Nephron (organoid): ENCODE data around the gene ADGRB3.
A peak's percentile ranks its signal among the peaks of the same experiment; 100 is the strongest.

Experiments used
- H3K27ac Mint-ChIP-seq, 3 experiments: 2 replicates each; pipeline ENCODE4 v1.8.0; 2020; ENCODE audit warnings: mixed read lengths in 3 of 3, mild to moderate bottlenecking in 2 of 3, moderate library complexity in 1 of 3
- H3K27me3 Mint-ChIP-seq: 2 replicates; pipeline ENCODE4 v1.8.0; 2021; ENCODE audit warnings: low read depth, mild to moderate bottlenecking, moderate library complexity, mixed read lengths
- H3K36me3 Mint-ChIP-seq: 2 replicates; pipeline ENCODE4 v1.8.0; 2020; ENCODE audit warnings: low read depth, mixed read lengths
- H3K4me1 Mint-ChIP-seq: 2 replicates; pipeline ENCODE4 v1.8.0; 2020; ENCODE audit warnings: mixed read lengths
- H3K4me3 Mint-ChIP-seq, 3 experiments: 2 replicates each; pipeline ENCODE4 v1.8.0; 2020; ENCODE audit warnings: mild to moderate bottlenecking in 3 of 3, mixed read lengths in 3 of 3, moderate library complexity in 2 of 3
- H3K9me3 Mint-ChIP-seq: 2 replicates; pipeline ENCODE4 v1.8.0; 2020; ENCODE audit warnings: mixed read lengths
- TF ChIP-seq, protein P1 (sequence below), 3 experiments: fragments of 200-600 bp; sonication (generic); IDR thresholded peaks; one replicate each; pipeline ENCODE4 v1.5.0; 2021; ENCODE audit warnings: antibody characterized with exemption in 3 of 3; ENCODE audit not compliant: unreplicated experiment in 3 of 3

ADGRB3 gene

DNA sequence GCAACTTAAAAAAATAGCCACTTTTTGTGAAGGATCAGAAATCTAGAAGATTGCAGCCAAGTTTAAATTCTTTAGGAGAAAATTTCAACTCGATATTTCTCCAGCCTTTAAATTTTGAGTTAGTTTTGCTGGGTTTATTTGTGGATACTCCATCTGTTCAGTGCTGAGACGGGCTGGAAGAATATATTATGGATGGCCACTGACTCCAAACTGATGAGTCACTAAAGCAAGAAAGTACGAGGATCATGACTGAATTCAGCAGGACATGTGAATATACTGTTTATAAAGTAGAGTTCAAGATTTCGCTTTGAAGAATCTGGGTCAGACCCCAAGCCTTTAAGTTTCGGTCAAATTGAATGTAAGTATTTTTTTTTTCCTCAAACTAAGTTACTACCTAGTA, 199.5 kb downstream of the ADGRB3 start:
- peaks cover 14% of the 10 kb centered on the region for H3K4me1 Mint-ChIP-seq
- no peaks in the 10 kb centered on the region for H3K9me3 Mint-ChIP-seq
- H3K27ac Mint-ChIP-seq, result peak overlapping the region in 2 of 3 experiments; percentile 54 to 76
- H3K36me3 Mint-ChIP-seq, result no peaks in the 10 kb centered on the region
- H3K27me3 Mint-ChIP-seq, result no peaks in the 10 kb centered on the region
- TF ChIP-seq, protein P1, sequence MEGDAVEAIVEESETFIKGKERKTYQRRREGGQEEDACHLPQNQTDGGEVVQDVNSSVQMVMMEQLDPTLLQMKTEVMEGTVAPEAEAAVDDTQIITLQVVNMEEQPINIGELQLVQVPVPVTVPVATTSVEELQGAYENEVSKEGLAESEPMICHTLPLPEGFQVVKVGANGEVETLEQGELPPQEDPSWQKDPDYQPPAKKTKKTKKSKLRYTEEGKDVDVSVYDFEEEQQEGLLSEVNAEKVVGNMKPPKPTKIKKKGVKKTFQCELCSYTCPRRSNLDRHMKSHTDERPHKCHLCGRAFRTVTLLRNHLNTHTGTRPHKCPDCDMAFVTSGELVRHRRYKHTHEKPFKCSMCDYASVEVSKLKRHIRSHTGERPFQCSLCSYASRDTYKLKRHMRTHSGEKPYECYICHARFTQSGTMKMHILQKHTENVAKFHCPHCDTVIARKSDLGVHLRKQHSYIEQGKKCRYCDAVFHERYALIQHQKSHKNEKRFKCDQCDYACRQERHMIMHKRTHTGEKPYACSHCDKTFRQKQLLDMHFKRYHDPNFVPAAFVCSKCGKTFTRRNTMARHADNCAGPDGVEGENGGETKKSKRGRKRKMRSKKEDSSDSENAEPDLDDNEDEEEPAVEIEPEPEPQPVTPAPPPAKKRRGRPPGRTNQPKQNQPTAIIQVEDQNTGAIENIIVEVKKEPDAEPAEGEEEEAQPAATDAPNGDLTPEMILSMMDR (IDR thresholded peaks at IDR 0.05; ENCODE audit: unreplicated experiment in 3 of 3), result no peak
- H3K4me3 Mint-ChIP-seq, result no peak overlapping the region

DNA sequence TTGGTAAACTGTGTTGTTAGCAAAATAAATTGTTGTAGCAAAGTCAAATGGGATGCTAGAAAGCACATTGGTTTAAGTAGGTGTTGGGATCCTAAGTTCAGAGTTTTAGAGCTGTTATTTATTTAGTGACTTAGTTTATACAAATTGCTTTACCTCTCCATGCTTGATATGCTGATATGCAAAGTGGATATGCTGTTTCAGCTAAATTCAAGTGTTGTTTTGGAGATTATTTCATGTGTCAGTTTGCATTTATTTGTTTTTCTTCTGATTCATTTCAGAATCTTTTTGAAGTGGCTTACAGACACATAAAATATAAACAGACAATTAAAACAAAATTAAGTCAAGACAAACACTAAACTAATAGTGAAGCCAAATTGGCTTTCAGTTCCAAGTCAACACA, 203.5 kb downstream of the ADGRB3 start:
- Mint-ChIP-seq H3K9me3 (peaks cover 10% of the 10 kb centered on the region), H3K36me3 (no peaks in the 10 kb centered on the region), H3K4me3 (no peak overlapping the region), H3K27me3 (no peaks in the 10 kb centered on the region), H3K4me1 (peaks cover 14% of the 10 kb centered on the region), H3K27ac (no peak overlapping the region)
- TF ChIP-seq, protein P1 (IDR thresholded peaks at IDR 0.05; ENCODE audit: unreplicated experiment in 3 of 3), result no peak

DNA sequence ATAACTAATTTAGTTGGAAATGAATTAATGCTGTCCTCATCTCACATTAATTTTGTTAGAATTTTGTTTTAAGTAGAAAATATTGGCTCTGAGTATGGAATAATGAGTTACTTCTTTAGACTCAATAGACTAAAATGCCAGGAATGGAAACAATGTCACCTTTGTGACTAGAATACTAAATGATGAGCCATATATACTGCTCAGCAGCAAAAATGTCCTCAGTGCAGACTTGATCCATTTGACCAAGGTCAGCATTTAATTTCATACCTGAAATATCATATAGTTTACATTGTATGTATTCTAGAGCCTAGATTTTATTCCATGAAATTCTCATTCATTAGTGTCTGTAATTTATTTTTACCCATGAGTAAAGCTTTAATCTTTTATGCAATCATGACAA, 217.7 kb downstream of the ADGRB3 start:
- no peak overlapping the region for H3K4me3 Mint-ChIP-seq
- peaks cover 5% of the 10 kb centered on the region for H3K36me3 Mint-ChIP-seq
- H3K4me1 Mint-ChIP-seq, result no peaks in the 10 kb centered on the region
- TF ChIP-seq, protein P1 (IDR thresholded peaks at IDR 0.05; ENCODE audit: unreplicated experiment in 3 of 3), result no peak
- H3K27me3 Mint-ChIP-seq, result no peaks in the 10 kb centered on the region
- H3K9me3 Mint-ChIP-seq, result peaks cover 9% of the 10 kb centered on the region
- H3K27ac Mint-ChIP-seq, result no peak overlapping the region

DNA sequence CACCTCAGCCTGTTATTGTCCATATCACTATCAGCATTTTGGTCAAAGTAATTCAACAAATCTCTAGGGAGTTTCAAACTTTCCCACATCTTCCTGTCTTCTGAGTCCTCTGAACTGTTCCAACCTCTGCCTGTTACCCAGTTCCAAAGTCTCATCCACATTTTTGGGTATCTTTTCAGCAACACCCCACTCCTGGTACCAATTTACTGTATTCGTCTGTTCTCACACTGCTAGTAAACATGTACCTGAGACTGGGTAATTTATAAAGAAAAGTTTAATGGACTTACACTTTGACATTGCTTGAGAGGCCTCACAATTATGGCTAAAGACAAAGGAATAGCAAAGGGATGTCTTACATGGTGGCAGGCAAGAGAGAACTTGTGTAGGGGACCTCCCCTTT, 224.2 kb downstream of the ADGRB3 start:
- TF ChIP-seq, protein P1 (IDR thresholded peaks at IDR 0.05; ENCODE audit: unreplicated experiment in 3 of 3), result no peak
- no peaks in the 10 kb centered on the region for H3K4me1 Mint-ChIP-seq
- H3K36me3 Mint-ChIP-seq, result peaks cover 8% of the 10 kb centered on the region

DNA sequence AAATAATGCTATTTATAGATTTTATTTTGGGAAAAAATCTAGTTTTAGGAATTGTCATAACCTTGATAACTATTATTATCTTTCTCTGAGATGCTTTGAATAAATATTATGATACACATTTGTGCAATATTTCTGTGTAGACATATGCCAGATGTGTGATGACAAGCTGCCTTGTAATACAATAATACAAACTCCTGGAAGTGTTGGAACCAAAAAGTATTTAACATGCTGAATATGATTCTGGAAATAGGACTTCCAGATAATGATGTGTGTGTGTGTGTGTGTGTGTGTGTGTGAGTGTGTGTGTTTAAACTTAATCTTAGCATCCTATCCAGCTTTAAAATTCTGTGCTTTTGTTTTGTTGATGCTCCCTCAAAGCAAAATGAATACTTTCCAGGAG, 233.6 kb downstream of the ADGRB3 start:
- Mint-ChIP-seq H3K4me3 (no peak overlapping the region), H3K4me1 (no peaks in the 10 kb centered on the region), H3K27me3 (no peaks in the 10 kb centered on the region), H3K36me3 (no peaks in the 10 kb centered on the region), H3K9me3 (peaks cover 16% of the 10 kb centered on the region), H3K27ac (no peak overlapping the region)
- TF ChIP-seq, protein P1 (IDR thresholded peaks at IDR 0.05; ENCODE audit: unreplicated experiment in 3 of 3), result no peak

More for the DNA sequence above, 224.2 kb downstream of the ADGRB3 start:
- Mint-ChIP-seq H3K4me3 (no peak overlapping the region), H3K27ac (no peak overlapping the region), H3K9me3 (peaks cover 26% of the 10 kb centered on the region), H3K27me3 (no peaks in the 10 kb centered on the region)

DNA sequence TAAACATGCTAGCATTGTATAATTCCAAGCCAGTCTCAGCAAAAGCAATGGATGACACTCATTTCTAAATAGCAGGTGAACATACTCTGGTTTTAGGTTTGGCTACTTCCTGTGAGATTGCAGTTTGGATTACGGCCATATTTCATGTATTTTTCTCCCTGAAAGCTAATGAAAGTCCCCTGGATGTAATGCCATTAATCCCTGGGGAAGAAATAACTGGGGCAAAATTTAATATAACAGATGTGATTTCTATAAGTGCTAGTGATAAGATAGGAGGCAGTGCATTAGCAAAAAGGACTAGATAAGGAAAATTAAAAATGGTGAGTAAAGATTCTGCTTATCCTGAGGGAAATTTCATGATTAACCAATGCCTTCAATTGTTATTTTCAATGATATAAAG, 238.2 kb downstream of the ADGRB3 start:
- H3K4me1 Mint-ChIP-seq, result no peaks in the 10 kb centered on the region
- no peak overlapping the region for H3K4me3 Mint-ChIP-seq
- no peaks in the 10 kb centered on the region for H3K27me3 Mint-ChIP-seq
- H3K36me3 Mint-ChIP-seq, result no peaks in the 10 kb centered on the region
- TF ChIP-seq, protein P1 (IDR thresholded peaks at IDR 0.05; ENCODE audit: unreplicated experiment in 3 of 3), result no peak
- H3K27ac Mint-ChIP-seq, result no peak overlapping the region
- peaks cover under 1% of the 10 kb centered on the region for H3K9me3 Mint-ChIP-seq
